ENCODE results near the gene B3GAT1. TPM values are rescaled to one million over a fixed set of nuclear protein-coding genes. Genes with fewer than 3 reads are reported as not detected.
"Not testable (repeated sequence)": the region's sequence is repeated elsewhere in the genome, so short reads cannot be mapped to it uniquely, and the experiment has no call there.

B3GAT1 gene
- total and polyA plus RNA-seq, 2 of the 13 experiments (the other 11 are each of a cell fraction or from before 2014, with no cell fraction given) = not detected

GRCh38 chr11:134444160-134445108 is 32.4 kb upstream of the B3GAT1 start:
- H3K27ac ChIP-seq (ENCODE audit: extremely low read length, insufficient read depth, low read length); H2AFZ ChIP-seq (ENCODE audit: low read length); POLR2A ChIA-PET; H3K36me3 ChIP-seq (replicated peaks in 1 of 2; ENCODE audit: control insufficient read depth in 1 of 2, insufficient read depth in 2 of 2, low read length in 2 of 2); intact Hi-C loops (cut with micrococcal nuclease; ENCODE audit: unreplicated experiment); H3K79me2 ChIP-seq (ENCODE audit: insufficient read depth, low read length); H3K4me3 ChIP-seq (replicated peaks in 1 of 3; ENCODE audit: insufficient read depth in 1 of 3, low read depth in 2 of 3, low read length in 3 of 3); H3K9ac ChIP-seq (ENCODE audit: insufficient read depth, low read depth, low read length); H4K20me1 ChIP-seq (ENCODE audit: insufficient read depth, low read length); in situ Hi-C loops (cut with HindIII; ENCODE audit: extremely low pct_ligation_motif_present, low pct_unique_long_range_greater_than_20kb); H3K4me2 ChIP-seq (ENCODE audit: low read depth, low read length); FAIRE-seq; H3K9me3 ChIP-seq (ENCODE audit: low read length); DNase-seq (ENCODE audit: low spot score); BruUV-seq (replicated peaks); ATAC-seq; H3K4me1 ChIP-seq (ENCODE audit: insufficient read depth, low read length); CTCF ChIA-PET (ENCODE audit: low intra/inter-chr PET ratio, low total read pairs): not testable (repeated sequence)
- WGBS (ENCODE audit: low lambda C conversion rate) = 13% methylated on average over 9 of the region's 17 CpGs
- H3K27me3 ChIP-seq (ENCODE audit: control insufficient read depth in 1 of 2, insufficient read depth in 2 of 2, low read length in 2 of 2) = peaks cover 2 to 21% of the 10 kb centered on the region in 2 experiments; a peak in 3 of 5 replicates

- H2AFZ ChIP-seq (ENCODE audit: low read length) = no peak overlapping the region
- in situ Hi-C loops (cut with HindIII; ENCODE audit: extremely low pct_ligation_motif_present, low pct_unique_long_range_greater_than_20kb) = no loop called here
- POLR2A ChIA-PET = no interaction called here
- no peaks in the 10 kb centered on the region for H3K79me2 ChIP-seq (ENCODE audit: insufficient read depth, low read length)
- TF ChIP-seq ELF4 (CRISPR knock-in tag; IDR thresholded peaks at IDR 0.05; ENCODE audit: borderline replicate concordance) = no peak
- TF ChIP-seq MAZ (IDR thresholded peaks at IDR 0.05; ENCODE audit: borderline replicate concordance, low read depth, low read length) = no peak
- no peak for TF ChIP-seq MAZ (CRISPR knock-in tag; IDR thresholded peaks at IDR 0.05; ENCODE audit: low read depth)
- no peak for TF ChIP-seq SRSF4 (IDR thresholded peaks at IDR 0.05; ENCODE audit: low read depth, low read length, poor library complexity, severe bottlenecking)
- TF ChIP-seq RNF2 (conservative IDR thresholded peaks at IDR 0.05; ENCODE audit: low read depth) = no peak
- TF ChIP-seq ZBTB38 (CRISPR knock-in tag; IDR thresholded peaks at IDR 0.05) = no peak
- H3K9ac ChIP-seq (ENCODE audit: insufficient read depth, low read depth, low read length) = no peak overlapping the region
- peaks cover 2 to 21% of the 10 kb centered on the region in 2 experiments; a peak in 3 of 5 replicates for H3K27me3 ChIP-seq (ENCODE audit: control insufficient read depth in 1 of 2, insufficient read depth in 2 of 2, low read length in 2 of 2)
- CTCF ChIA-PET (ENCODE audit: low intra/inter-chr PET ratio, low total read pairs) = no interaction called here
- no peak for FAIRE-seq
- H3K4me1 ChIP-seq (ENCODE audit: insufficient read depth, low read length) = peaks cover 6% of the 10 kb centered on the region
- no peak overlapping the region for H3K27ac ChIP-seq (ENCODE audit: extremely low read length, insufficient read depth, low read length)
- no peak overlapping the region for H3K4me2 ChIP-seq (ENCODE audit: low read depth, low read length)
- no peaks in the 10 kb centered on the region for H3K36me3 ChIP-seq (replicated peaks in 1 of 2; ENCODE audit: control insufficient read depth in 1 of 2, insufficient read depth in 2 of 2, low read length in 2 of 2)
- ATAC-seq = no peak
- intact Hi-C loops (cut with micrococcal nuclease; ENCODE audit: unreplicated experiment) = no loop called here
- DNase-seq (ENCODE audit: low spot score) = no peak
- no peak overlapping the region for H3K4me3 ChIP-seq (replicated peaks in 1 of 3; ENCODE audit: insufficient read depth in 1 of 3, low read depth in 2 of 3, low read length in 3 of 3)
- no peaks in the 10 kb centered on the region for H4K20me1 ChIP-seq (ENCODE audit: insufficient read depth, low read length)
- 6% methylated on average over 6 of the region's 6 CpGs for WGBS (ENCODE audit: low lambda C conversion rate)
- no TSS peak for BruUV-seq (replicated peaks)
- no peaks in the 10 kb centered on the region for H3K9me3 ChIP-seq (ENCODE audit: low read length)
These were observed 31.2 kb upstream of the B3GAT1 start for GRCh38 chr11:134443246-134443645.
